NCI-H1105 treated with DMSO at 0.1 percent for 48 hours (cell line): ENCODE data around the gene SORD.
"Not testable (repeated sequence)": the region's sequence is repeated elsewhere in the genome, so short reads cannot be mapped to it uniquely, and the experiment has no call there.

ENCODE experiments used
- DNase-seq: peaks from one replicate; lab custom pipeline; 2025; lab: John Stamatoyannopoulos, UW

The SORD gene

GRCh38 chr15:45022871-45023658 is at the start of gene SORD:
Gene SORD, plus strand, starts transcription at chr15:45023195. Its CDS starts 89 bp downstream, at chr15:45023284.
- peak; percentile 64 for DNase-seq

- peak; percentile 7 for DNase-seq
Measured at GRCh38 chr15:44976183-44976582, 46.8 kb upstream of the SORD start.

DNA sequence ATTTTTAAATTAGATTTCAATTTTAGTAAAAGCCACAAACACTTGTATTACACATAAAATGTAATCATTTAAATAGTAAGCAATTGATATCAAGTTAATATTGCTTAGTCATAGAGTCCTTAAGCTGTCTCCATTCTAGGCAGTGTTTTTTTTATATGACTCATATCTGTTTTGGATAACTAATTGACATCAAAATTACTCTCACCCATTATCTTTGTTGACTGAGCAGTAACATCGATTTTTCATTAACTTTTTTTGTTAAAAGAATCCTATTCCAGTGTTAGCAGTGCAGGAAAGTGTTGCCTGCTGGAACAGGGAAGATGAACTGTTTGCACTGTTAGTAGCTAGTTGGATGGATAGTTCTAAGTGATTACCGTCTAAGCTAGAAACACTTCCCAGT is 45.2 kb upstream of the SORD start:
- peak; percentile 47 for DNase-seq

GRCh38 chr15:44979617-44980339 is 43.2 kb upstream of the SORD start:
- DNase-seq: not testable (repeated sequence)

- not testable (repeated sequence) for DNase-seq
Measured at GRCh38 chr15:44984144-44984543, 38.9 kb upstream of the SORD start.

DNA sequence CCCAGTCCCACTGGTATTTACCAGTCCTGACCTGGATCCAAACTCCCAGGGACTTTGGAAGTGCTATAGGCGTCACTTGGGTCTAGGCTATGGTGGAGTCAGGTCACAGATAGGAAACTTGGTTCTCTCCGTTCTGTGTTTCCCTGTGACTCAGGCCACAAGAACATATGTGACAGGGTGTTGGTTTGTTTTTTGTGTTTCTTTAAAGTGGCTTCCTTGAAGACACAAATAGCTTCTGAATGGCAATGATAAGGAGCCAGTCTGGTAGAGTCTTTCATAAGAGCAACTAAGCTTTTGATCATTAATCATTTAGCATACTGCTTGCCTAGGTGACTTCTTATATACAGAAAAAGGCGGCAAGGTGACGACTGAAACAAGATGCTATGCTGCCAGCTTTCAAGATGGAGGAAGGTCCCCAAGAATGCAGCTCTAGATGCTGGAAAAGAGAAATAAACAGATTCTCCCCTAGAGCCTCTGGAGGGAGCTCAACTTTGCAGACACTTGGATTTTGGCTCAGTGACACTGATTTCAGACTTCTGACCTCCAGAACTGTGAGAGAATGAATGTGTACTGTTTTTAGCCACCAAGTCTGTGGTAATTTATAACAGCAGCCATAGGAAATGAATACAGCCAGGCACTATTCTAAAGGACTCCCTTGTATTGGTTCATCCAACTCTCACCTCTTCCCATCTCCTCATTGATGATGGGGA is 36.5 kb upstream of the SORD start:
- not testable (repeated sequence) for DNase-seq

- not testable (repeated sequence) for DNase-seq
Measured at GRCh38 chr15:44987711-44988110, 35.3 kb upstream of the SORD start.

- DNase-seq: not testable (repeated sequence)
Measured at GRCh38 chr15:44988184-44988869, 34.7 kb upstream of the SORD start.

- not testable (repeated sequence) for DNase-seq
Measured at GRCh38 chr15:44988870-44989219, 34.1 kb upstream of the SORD start.

GRCh38 chr15:44997632-44998031 is 25.4 kb upstream of the SORD start:
- DNase-seq: not testable (repeated sequence)

- DNase-seq: no peak
Measured at GRCh38 chr15:44999105-44999504, 23.9 kb upstream of the SORD start.

DNA sequence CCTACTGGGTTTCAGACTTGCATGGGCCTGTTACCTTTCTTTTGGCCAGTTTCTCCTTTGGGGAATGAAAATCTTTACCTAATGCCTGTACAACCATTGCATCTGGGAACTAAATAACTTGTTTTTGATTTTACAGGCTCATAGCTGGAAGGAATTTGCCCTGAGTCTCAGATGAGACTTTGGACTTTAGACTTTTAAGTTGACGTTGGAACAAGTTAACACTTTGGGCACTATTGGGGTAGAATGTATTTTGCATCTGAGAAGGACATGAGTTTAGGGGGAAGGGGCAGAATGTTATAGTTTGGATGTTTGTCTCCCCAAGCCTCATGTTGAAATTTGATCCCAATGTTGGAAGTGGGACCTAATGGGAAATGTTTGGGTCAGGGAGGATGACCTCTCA is 21.8 kb upstream of the SORD start:
- not testable (repeated sequence) for DNase-seq

- not testable (repeated sequence) for DNase-seq
Measured at GRCh38 chr15:45003731-45004410, 19.1 kb upstream of the SORD start.

GRCh38 chr15:45004590-45005175 is 18.3 kb upstream of the SORD start:
- DNase-seq: not testable (repeated sequence)

GRCh38 chr15:45009046-45009445 is 13.9 kb upstream of the SORD start:
- DNase-seq: no peak

DNA sequence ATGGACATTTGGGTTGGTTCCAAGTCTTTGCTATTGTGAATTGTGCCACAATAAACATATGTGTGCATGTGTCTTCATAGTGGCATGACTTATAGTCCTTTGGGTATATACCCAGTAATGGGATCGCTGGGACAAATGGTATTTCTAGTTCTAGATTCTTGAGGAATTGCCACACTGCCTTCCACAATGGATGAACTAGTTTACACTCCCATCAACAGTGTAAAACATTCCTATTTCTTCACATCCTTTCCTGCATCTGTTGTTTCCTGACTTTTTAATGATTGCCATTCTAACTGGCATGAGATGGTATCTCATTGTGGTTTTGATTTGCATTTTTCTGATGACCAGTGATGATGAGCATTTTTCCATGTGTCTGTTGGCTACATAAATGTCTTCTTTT is 7.9 kb upstream of the SORD start:
- DNase-seq: not testable (repeated sequence)

DNA sequence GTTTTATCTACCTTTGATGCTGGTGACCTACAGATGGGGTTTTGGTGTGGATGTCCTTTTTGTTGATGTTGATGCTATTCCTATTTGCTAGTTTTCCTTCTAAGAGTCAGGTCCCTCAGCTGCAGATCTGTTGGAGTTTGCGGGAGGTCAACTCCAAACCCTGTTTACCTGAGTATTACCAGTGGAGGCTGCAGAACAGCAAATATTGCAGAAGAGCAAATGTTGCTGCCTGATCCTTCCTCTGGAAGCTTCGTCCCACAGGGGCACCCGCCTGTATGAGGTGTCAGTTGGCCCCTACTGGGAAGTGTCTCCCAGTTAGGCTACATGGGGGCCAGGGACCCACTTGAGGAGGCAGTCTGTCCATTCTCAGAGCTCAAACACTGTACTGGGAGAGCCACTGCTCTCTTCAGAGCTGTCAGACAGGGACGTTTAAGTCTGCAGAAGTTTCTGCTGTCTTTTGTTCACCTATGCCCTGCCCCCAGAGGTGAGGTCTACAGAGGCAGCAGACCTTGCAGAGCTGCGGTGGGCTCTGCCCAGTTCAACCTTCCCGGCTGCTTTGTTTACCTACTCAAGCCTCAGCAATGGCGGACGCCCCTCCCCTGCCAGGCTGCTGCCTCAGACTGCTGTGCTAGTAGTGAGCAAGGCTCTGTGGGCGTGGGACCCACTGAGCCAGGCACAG is 2.6 kb upstream of the SORD start:
- DNase-seq: not testable (repeated sequence)

- not testable (repeated sequence) for DNase-seq
Measured at GRCh38 chr15:45020901-45021259, 2.1 kb upstream of the SORD start.

DNA sequence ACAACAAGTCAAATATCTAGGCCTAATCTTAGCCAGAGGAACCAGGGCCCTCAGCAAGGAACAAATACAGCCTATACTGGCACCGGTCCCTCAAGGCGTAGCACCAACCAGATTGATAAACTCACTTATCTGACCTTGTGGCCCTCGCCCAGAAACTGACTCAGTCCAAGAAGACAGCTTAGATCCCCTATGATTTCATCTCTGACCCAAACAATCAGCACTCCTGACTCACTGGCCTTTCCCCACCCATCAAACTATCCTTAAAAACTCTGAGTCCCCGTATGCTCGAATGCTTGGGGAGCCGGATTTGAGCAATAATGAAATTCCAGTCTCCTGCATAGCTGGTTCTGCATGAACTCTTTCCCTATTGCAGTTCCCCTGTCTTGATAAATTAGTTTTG is 1.6 kb upstream of the SORD start:
- no peak for DNase-seq

- no peak for DNase-seq
Measured at GRCh38 chr15:45023659-45024225, 747 bp downstream of the SORD start.
